GM19463 (cell line): ENCODE results near the gene KRTAP10-3.
"Not testable (repeated sequence)": the region's sequence is repeated elsewhere in the genome, so short reads cannot be mapped to it uniquely, and the experiment has no call there.

Experiments used
- ATAC-seq: cut with Tn5 transposase; IDR thresholded peaks from one replicate; pipeline ENCODE4 v1.9.1; 2021; ENCODE audit warnings: mild to moderate bottlenecking, moderate library complexity; ENCODE audit not compliant: unreplicated experiment

The KRTAP10-3 gene, protein sequence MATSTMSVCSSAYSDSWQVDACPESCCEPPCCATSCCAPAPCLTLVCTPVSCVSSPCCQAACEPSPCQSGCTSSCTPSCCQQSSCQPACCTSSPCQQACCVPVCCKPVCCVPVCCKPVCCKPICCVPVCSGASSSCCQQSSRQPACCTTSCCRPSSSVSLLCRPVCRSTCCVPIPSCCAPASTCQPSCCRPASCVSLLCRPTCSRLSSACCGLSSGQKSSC

GRCh38 chr21:44558695-44559094 is at the start of gene KRTAP10-3:
Gene KRTAP10-3, minus strand, starts transcription at chr21:44558795. Its CDS starts 80 bp downstream, at chr21:44558715.
- ATAC-seq, result no peak

DNA sequence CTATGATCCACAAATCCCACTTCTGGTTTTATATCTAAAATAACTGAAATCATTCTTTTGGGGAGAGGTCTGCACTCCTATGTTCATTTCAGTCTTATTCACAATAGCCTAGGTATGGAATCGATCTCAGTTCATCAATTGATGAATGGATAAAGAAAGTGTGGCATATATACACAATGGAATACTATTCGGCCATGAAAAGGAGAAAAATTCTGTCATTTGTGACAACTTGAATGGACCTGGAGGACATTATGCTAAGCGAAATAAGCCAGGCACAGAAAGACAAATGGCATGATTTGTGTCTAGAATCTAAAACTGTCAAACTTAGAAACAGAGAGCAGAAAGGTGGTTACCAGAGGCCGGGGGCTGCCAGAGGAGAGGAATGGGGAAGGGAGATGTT is 47.9 kb upstream of the KRTAP10-3 start:
- no peak for ATAC-seq

DNA sequence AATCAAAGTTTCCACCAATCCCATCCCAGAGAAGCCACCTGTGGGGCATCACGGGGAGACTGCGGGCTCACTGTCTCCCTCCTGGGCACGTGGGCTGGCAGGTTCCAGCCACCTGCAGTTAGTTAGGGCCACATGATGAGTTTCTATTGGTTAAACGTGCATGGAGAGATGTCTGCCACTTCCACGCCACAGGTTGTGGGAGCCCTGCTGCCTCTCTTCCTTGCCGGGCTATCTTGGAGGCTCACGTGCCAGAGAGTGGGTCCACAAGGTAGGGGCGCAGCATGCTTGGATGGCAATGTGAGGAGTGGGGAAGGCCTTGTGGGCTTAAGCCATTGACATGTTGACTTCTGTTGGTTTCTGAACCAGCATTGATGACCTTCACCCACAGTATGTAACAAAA is 45.3 kb upstream of the KRTAP10-3 start:
- no peak for ATAC-seq

DNA sequence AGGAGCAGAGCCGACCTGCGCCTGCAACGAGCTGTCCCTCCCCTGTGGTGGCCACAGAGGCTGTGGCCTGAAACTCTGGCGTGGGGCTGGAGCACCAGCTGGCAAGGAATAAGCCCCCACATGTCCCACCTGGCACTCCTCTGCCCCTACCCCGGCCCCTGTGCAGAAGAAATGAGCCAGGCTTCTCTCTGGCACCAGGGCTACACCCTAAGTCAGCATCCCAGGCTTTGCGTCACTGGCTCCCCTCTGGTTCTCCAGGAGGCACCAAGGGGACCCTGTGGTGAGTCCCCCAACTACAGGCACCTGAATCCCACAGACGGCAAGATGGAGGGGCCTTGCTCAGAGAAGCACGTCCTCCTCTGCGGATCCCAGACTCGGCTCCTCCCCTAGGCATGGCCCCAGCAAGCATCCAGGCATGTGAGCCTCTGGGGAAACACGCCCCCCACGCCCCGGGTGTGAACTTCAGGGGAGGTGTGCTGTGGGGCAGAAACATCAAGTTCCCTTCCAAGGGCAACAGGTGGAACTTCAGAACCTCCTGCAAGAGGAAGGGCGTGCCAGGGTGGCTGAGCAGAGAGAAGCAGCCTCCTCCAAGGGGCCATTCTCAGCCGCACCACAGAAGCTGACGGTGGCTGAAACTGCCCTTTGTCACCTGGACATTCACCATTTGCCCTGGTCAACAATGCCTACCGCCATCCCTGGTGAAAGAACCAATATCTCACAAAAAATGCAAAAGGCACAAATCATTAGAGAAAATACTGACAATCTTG is 44.7 kb upstream of the KRTAP10-3 start:
- ATAC-seq, result no peak

DNA sequence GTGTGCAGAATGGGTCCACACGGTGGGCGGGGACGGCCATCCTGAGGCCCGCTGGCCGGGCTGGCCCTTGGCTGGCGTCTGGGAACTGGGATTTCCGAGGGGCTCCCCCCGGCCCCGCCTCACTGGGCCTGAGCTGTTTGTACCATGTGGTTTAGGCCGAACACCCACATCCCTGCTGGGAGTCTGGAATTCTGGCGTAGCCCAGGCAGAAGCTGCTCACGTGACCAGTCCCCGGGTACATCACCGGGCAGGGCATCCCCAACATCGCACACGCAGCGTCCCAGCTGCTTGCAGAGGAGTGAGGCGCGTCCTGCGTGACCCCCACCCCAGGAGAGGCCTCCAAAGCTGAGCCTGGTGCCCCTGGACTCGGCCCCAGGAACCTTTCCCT is 43.9 kb upstream of the KRTAP10-3 start:
- ATAC-seq, result no peak

DNA sequence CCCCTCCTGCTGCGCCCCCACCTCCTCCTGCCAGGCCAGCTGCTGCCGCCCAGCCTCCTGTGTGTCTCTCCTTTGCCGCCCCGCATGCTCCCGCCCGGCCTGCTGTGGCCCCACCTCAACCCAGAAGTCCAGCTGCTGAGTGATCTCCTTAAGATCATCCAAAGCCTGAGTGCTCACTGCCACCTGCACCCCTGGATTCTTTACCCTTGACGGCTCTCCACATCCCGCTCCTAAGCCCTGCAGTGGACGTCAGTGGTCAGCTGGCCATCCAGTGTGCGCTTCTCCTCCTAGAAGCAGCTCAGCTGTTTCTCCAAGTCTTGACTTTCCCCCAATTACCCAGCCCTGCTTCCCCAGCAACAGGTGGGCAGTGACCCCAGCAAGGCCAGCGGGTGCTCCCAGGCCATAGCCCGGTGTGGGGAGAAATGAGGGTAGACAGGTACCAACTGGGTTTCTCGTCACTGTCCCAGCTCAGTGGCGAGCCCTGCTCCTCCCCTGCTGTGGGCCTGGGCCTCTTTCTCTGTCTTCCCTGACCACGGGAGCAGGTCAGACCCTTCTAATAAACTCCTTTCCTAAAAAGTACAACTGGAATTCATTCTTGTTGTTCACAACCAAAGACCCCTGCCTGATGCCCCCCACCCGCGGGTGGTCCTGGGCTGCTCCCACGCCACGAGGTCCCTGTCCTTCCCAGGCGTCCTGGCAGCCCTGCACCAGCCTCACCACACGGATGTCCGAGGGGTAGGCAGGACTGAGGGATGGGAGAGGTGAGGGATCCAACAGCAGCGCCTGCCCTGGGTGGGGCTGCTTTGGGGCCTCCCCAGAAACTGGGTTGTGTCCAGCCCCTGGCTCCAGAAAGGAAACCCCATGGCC is 43.2 kb upstream of the KRTAP10-3 start:
- ATAC-seq, result no peak

GRCh38 chr21:44601091-44601490 is 42.5 kb upstream of the KRTAP10-3 start:
- ATAC-seq, result not testable (repeated sequence)

DNA sequence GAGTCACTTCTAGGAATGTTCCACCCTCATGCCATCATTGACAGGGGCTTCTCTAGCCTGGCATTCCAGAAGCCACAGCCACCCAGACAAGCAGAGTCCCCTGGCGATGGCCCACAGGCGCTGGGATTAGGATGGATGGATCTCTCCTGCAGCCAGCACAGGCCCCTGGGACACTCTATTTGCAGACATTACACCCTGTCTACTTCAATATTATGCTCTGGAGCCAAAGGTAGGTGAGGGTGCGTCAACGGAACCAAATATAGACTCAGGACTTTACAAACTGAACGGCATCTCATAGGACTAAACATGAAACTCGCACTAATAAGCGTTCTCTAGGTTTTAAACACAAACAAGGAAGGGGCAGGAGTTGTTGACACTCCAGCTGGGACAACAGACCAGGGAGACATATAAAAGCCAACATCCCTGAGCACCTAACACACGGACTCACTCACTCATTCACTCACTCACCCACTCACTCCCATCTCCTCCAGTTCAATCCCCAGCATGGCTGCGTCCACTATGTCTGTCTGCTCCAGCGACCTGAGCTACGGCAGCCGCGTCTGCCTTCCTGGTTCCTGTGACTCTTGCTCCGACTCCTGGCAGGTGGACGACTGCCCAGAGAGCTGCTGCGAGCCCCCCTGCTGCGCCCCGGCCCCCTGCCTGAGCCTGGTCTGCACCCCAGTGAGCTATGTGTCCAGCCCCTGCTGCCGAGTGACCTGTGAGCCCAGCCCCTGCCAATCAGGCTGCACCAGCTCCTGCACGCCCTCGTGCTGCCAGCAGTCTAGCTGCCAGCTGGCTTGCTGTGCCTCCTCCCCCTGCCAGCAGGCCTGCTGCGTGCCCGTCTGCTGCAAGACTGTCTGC is 41.8 kb upstream of the KRTAP10-3 start, which contains the start of gene KRTAP10-7:
Gene KRTAP10-7, plus strand, starts transcription at position 480 of the 861 bp plus-strand sequence. Its CDS starts 25 bp downstream, at position 505.
- ATAC-seq, result not testable (repeated sequence)

GRCh38 chr21:44599264-44600029 is 40.9 kb upstream of the KRTAP10-3 start:
- ATAC-seq, result no peak

DNA sequence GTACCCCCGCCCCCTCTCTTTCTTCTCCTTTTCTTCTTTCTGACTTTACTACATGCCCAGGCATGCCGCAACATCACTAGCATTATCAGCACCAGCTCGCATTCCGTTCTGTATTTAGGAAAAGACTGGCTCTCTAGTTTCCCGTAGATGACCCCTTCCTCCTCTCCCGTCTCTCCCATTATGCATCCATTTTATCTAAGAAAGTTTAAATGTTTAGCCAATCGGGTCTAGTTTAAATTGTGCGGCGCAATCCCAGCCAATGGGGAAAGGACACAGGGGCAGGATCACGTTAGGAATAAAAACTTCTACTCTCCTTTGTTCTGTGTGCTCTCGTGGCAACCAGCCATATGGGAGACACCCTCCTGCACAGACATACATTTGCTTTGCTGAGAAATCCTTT is 39.5 kb upstream of the KRTAP10-3 start:
- ATAC-seq, result no peak

DNA sequence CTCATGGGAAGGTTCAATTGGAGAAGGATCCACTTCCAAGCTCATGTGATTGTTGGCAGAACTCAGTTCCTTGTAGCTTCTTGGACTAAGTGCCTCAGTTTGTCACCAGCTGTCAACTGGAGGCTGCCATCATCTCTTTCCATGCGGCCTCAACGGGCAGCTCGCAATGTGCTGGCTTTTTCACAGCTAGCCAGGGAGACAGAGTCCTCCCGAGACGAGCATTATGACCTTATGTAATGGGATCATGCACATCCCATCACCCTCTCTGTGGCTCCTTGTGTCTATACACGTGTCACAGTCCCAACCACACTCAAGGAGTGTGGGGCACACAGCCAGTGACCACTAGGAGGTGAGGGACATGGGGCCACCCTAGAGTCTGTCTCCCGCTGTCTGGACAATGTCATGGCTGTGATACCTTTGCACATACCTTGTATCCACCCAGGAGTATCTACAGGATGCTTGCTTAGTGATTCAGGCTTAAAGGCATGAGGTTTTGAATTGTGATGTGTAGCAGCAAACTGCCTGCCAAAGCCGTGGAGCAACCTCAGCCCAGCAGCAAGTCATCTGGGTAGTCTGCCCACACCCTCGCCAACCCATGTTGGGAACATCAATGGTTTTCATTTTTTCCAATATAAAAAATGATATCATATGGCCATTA is 37.6 kb upstream of the KRTAP10-3 start:
- ATAC-seq, result no peak

DNA sequence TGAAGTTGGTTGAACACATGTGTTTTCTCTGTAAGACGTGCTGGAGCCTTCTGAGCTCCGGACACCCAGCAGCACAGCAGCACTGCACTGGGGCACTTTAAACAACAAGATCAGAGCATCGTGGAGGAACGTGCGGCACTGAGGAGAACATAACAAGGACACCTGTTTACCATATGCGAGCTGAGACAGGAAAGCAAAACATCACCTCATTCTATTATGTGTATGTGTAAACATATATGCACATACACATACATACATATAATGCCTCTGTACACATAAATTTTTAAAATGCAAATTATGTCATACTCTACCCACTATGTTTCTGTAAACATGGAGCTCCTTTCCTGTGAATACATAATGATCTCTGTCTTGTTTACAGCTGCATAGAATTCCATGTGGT is 36.9 kb upstream of the KRTAP10-3 start:
- ATAC-seq, result no peak

DNA sequence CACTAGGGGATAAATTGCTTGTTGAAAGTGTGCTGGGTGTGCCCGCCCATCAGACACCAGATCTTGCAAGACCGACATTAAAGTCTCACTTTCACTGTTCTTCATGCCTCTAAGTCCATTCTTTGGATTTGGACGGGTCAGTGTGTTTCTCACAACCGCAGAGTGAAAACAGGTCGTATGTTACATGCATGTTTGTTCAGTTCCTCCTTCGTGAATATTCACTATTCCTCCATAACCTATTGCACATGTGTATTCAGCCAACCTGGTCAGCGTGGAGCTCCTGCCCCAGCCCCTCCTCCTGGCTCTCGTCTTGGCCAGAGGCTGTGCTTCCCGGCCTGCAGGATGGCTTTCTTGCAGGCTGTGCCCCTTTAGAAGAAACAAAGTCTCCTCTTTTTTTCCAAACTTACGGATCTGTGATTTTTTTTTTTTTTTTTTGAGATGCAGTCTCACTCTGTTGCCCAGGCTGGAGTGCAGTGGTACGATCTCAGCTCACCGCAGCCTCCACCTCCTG is 35.9 kb upstream of the KRTAP10-3 start:
- ATAC-seq, result no peak

GRCh38 chr21:44593598-44594405 is 35.2 kb upstream of the KRTAP10-3 start:
- no peak for ATAC-seq

GRCh38 chr21:44592446-44593311 is 34.1 kb upstream of the KRTAP10-3 start, which contains the start of gene KRTAP10-6:
Gene KRTAP10-6, minus strand, starts transcription at chr21:44592505. Its CDS starts 21 bp downstream, at chr21:44592484.
- no peak for ATAC-seq

- not testable (repeated sequence) for ATAC-seq
These were observed 33.2 kb upstream of the KRTAP10-3 start for GRCh38 chr21:44591801-44592130.
